Keratinocyte (primary cell): Measurements from ENCODE around the gene GNL3L. TPM values are rescaled to one million over a fixed set of nuclear protein-coding genes. Genes with fewer than 3 reads are reported as not detected.
A peak's percentile ranks its signal among the peaks of the same experiment; 100 is the strongest.

Experiments used
- DNase-seq: peaks from one replicate; pipeline ENCODE4 v3.0.0-alpha.2; 2011; ENCODE audit warnings: low read depth, missing footprints, low spot score
- FAIRE-seq: peaks from 2 replicates; lab custom pipeline; 2011; peaks lifted over from hg19 to GRCh38; lab: Jason Lieb, UNC
- H2AFZ ChIP-seq: 2 replicates; pipeline ENCODE4 v1.6.0; 2012; ENCODE audit warnings: low read length, control low read depth, inconsistent platforms; ENCODE audit not compliant: control insufficient read depth
- H3K27ac ChIP-seq: 2 replicates; pipeline ENCODE4 v1.5.1; 2011; ENCODE audit warnings: low read length; ENCODE audit not compliant: control insufficient read depth, insufficient read depth
- H3K27me3 ChIP-seq: 3 replicates; pipeline ENCODE4 v1.6.0; 2011; ENCODE audit warnings: low read length; ENCODE audit not compliant: control insufficient read depth, insufficient read depth; ENCODE audit errors: extremely low read depth
- H3K36me3 ChIP-seq, 2 experiments: 2 replicates in 1 of 2; 3 replicates in 1 of 2; pipeline ENCODE4 v1.5.1; 2011; ENCODE audit warnings: low read length in 2 of 2, mild to moderate bottlenecking in 1 of 2; ENCODE audit not compliant: control insufficient read depth in 2 of 2, insufficient read depth in 2 of 2; ENCODE audit errors: extremely low read depth in 1 of 2
- H3K4me1 ChIP-seq: 3 replicates; pipeline ENCODE4 v1.5.1; 2011; ENCODE audit warnings: low read length; ENCODE audit not compliant: control insufficient read depth, insufficient read depth; ENCODE audit errors: extremely low read depth
- H3K4me2 ChIP-seq: 3 replicates; pipeline ENCODE4 v1.6.0; 2011; ENCODE audit warnings: low read depth, low read length; ENCODE audit not compliant: control insufficient read depth, insufficient read depth; ENCODE audit errors: extremely low read depth
- H3K4me3 ChIP-seq, 3 experiments: fragments of 200-600 bp in 1 of 3; sonication (generic) in 1 of 3; 2 replicates in 2 of 3; 3 replicates in 1 of 3; pipeline ENCODE4 v1.5.1; 2011 to 2016; ENCODE audit warnings: low read length in 3 of 3, mild to moderate bottlenecking in 3 of 3, control low read depth in 2 of 3, inconsistent platforms in 1 of 3, low read depth in 1 of 3, mixed read lengths in 1 of 3, mixed run types in 1 of 3, moderate library complexity in 1 of 3; ENCODE audit not compliant: control insufficient read depth in 2 of 3, insufficient read depth in 2 of 3; ENCODE audit errors: extremely low read depth in 1 of 3
- H3K79me2 ChIP-seq: 2 replicates; pipeline ENCODE4 v1.6.0; 2012; ENCODE audit warnings: low read length; ENCODE audit not compliant: control insufficient read depth, insufficient read depth
- H3K9ac ChIP-seq: 3 replicates; pipeline ENCODE4 v1.6.0; 2011; ENCODE audit warnings: low read length; ENCODE audit not compliant: control insufficient read depth, insufficient read depth; ENCODE audit errors: extremely low read depth
- H3K9me1 ChIP-seq: 3 replicates; pipeline ENCODE4 v1.6.0; 2011; ENCODE audit warnings: low read length; ENCODE audit not compliant: control insufficient read depth, insufficient read depth; ENCODE audit errors: extremely low read depth
- H3K9me3 ChIP-seq: 2 replicates; pipeline ENCODE4 v1.5.1; 2012; ENCODE audit warnings: low read depth, low read length; ENCODE audit not compliant: control insufficient read depth
- H4K20me1 ChIP-seq: 3 replicates; pipeline ENCODE4 v1.6.0; 2011; ENCODE audit warnings: low read length; ENCODE audit not compliant: control insufficient read depth, insufficient read depth; ENCODE audit errors: extremely low read depth
- CTCF ChIP-seq, 3 experiments: IDR thresholded peaks in 1 of 3; conservative IDR thresholded peaks in 1 of 3; optimal IDR thresholded peaks in 1 of 3; 2 replicates in 2 of 3; 3 replicates in 1 of 3; pipeline versions ENCODE3 to v1.5.1; 2011; ENCODE audit warnings: low read length in 3 of 3, mild to moderate bottlenecking in 3 of 3, moderate library complexity in 2 of 3, control low read depth in 1 of 3, inconsistent platforms in 1 of 3; ENCODE audit not compliant: insufficient read depth in 2 of 3; ENCODE audit errors: extremely low read depth in 1 of 3
- EZH2 ChIP-seq: IDR thresholded peaks from one replicate; pipeline ENCODE4 v1.6.1; 2012; ENCODE audit warnings: inconsistent platforms, mild to moderate bottlenecking, low read length, moderate library complexity
- dilution Hi-C: fragments of 300-500 bp; cut with MboI; formaldehyde crosslinking; loops from one replicate; pipeline ENCODE4 v1.7.0; 2020; ENCODE audit warnings: low sequenced_read_pairs; ENCODE audit not compliant: extremely low pct_ligation_motif_present
- polyA plus RNA-seq, 5 experiments: library from polyadenylated mRNA; depleted of rRNA in 3 of 5; stranded (reverse) in 3 of 5; stranded (forward) in 1 of 5; unstranded in 1 of 5; fragments of >200 nt; gene quantifications; 1 replicate in 1 of 5; 2 replicates in 3 of 5; 3 replicates in 1 of 5; pipeline versions ENCODE4 v1.2.1 to v1.2.3, GENCODE V29; 2011 to 2012; ENCODE audit warnings: missing spikeins in 2 of 5, low read depth in 1 of 5, low replicate concordance in 1 of 5

The GNL3L gene
- polyA plus RNA-seq, 1 donor (not counting 4 experiments of a cell fraction or from before 2014, with no cell fraction given): 15.7 TPM

DNA sequence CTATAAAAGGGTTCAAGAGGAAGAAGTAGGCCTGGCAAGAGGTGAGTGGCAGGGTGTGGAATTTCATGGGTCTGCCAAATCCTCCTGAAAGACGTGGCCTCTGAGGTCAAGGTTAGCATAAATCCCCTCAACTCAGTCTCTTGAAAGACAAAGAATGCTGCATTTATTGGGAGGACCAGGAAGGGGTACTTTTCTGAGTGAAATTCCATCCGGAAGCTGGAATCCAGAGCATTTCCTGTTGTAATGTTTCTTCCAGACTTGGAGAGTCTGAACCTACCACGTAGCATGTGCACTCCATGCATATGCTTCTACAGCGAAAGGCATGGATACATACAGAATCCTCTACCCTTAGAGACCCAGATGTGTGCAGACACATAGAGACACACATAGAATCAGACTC is 20.6 kb upstream of the GNL3L start:
- no peaks in the 10 kb centered on the region for H3K36me3 ChIP-seq
- no peak overlapping the region for H3K4me2 ChIP-seq
- H2AFZ ChIP-seq: no peak overlapping the region
- no peak for TF ChIP-seq CTCF (optimal IDR thresholded peaks at IDR 0.05 in 1 of 3, IDR thresholded peaks at IDR 0.05 in 1 of 3, conservative IDR thresholded peaks at IDR 0.05 in 1 of 3; ENCODE audit: extremely low read depth in 1 of 3, insufficient read depth in 2 of 3, low read length in 3 of 3)
- no peak for TF ChIP-seq EZH2
- H3K79me2 ChIP-seq: no peaks in the 10 kb centered on the region
- no peak overlapping the region for H3K9ac ChIP-seq
- H3K4me1 ChIP-seq: no peaks in the 10 kb centered on the region
- H4K20me1 ChIP-seq: no peaks in the 10 kb centered on the region
- no peak overlapping the region for H3K4me3 ChIP-seq
- H3K27me3 ChIP-seq: no peaks in the 10 kb centered on the region
- no peak overlapping the region for H3K27ac ChIP-seq
- no peaks in the 10 kb centered on the region for H3K9me1 ChIP-seq
- no peaks in the 10 kb centered on the region for H3K9me3 ChIP-seq
- FAIRE-seq: no peak
- no peak for DNase-seq
- dilution Hi-C loops: no loop called here

- Histone ChIP-seq H3K9ac (peak overlapping the region; percentile 76), H3K79me2 (peaks cover 27% of the 10 kb centered on the region), H3K4me2 (peak overlapping the region; percentile 71), H3K4me3 (no peak overlapping the region), H3K27me3 (no peaks in the 10 kb centered on the region), H3K4me1 (peaks cover 8% of the 10 kb centered on the region), H3K27ac (no peak overlapping the region), H3K9me1 (no peaks in the 10 kb centered on the region), H4K20me1 (no peaks in the 10 kb centered on the region), H3K36me3 (no peaks in the 10 kb centered on the region), H2AFZ (peak overlapping the region; percentile 64), H3K9me3 (no peaks in the 10 kb centered on the region)
- FAIRE-seq (no peak), DNase-seq (no peak)
- no peak for TF ChIP-seq CTCF (optimal IDR thresholded peaks at IDR 0.05 in 1 of 3, IDR thresholded peaks at IDR 0.05 in 1 of 3, conservative IDR thresholded peaks at IDR 0.05 in 1 of 3; ENCODE audit: extremely low read depth in 1 of 3, insufficient read depth in 2 of 3, low read length in 3 of 3)
- no peak for TF ChIP-seq EZH2
- dilution Hi-C loops: no loop called here
These were observed 868 bp upstream of the GNL3L start for GRCh38 chrX:54529151-54529550.
